C4-2B (cell line): ENCODE data around the gene ADAM8.

Experiments
- H3K27ac ChIP-seq: fragments of 450-650 bp; 2 replicates; pipeline ENCODE4 v1.5.1; 2017
- ZFX ChIP-seq: fragments of 450-650 bp; IDR thresholded peaks from 2 replicates; pipeline ENCODE4 v1.6.1; 2017
- TF ChIP-seq, protein P1 (sequence below): fragments of 450-650 bp; conservative IDR thresholded peaks from 2 replicates; pipeline ENCODE4 v1.5.1; 2017; ENCODE audit warnings: mild to moderate bottlenecking

The ADAM8 gene

DNA sequence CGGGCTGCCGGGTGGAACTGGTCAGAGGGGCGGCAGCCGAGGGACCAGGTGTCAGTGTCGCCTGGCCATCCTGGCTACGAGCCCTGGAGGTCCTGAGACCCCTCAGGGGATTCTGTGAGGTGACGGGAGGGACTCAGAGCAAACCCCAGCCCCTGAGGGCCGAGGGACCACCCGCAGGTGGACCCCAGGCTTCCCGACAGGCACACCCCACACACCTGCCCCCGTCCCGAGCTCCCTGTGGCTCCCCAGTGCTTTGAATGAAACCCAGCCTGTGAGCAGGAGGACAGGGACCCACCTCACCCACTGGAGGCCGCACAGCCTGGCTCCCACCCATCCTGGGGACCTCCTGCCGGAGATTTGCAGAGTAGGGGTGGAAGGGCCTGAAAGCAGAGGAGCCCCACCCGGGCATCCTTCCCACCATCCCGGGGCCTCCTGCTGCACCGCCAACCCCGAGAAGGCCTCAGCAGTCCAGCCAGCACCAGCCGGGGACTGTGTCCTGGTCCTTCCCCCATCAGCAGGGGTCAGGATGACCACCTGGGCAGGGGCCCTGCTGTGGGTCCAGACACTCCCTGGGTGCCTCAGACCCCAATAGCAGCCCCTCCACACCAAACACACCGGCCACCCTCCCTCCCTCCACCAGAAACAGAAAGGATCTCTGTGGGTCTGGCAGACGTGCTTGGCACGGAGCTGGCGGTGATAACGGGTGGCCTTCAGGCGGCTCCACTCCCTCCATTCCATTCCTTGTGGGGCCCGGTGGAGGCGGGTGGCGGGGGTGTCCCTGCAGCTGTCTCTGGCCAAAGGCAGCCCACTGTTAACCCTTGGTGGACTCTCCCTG, 25.1 kb downstream of the ADAM8 start:
- no peak overlapping the region for H3K27ac ChIP-seq
- TF ChIP-seq ZFX, result no peak

DNA sequence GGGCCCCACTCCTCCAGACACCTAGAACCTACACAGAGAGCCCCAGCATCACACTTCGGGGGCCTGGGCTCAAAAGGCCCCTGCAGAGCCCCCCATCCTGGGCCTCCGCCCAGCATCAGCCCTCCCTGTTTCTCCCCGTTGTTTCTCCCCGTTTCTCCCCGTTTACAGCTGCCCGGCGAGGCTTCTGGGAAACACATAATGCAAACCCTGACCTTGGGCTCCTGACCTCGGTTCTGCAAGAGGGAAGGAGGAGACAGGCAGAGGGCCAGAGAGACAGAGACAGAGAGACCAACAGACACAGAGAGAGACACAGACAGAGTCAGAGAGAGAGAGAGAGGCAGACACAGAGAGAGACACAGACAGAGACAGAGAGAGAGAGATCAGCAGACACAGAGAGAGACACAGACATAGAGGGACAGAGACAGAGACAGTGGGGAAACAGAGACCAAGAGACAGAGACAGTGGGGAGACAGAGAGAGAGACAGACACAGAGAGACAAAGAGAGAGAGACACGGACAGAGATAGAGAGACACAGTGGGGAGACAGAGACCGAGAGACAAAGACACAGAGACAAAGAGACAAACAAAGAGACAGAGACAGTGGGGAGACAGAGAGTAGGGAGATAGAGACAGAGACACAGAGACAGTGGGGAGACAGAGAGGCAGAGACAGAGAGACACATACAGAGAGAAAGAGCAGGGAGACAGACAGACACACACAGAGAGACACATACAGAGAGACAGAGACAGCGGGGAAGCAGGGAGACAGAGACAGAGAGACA, 26.5 kb downstream of the ADAM8 start:
- no peak for TF ChIP-seq ZFX
- TF ChIP-seq, protein P1, sequence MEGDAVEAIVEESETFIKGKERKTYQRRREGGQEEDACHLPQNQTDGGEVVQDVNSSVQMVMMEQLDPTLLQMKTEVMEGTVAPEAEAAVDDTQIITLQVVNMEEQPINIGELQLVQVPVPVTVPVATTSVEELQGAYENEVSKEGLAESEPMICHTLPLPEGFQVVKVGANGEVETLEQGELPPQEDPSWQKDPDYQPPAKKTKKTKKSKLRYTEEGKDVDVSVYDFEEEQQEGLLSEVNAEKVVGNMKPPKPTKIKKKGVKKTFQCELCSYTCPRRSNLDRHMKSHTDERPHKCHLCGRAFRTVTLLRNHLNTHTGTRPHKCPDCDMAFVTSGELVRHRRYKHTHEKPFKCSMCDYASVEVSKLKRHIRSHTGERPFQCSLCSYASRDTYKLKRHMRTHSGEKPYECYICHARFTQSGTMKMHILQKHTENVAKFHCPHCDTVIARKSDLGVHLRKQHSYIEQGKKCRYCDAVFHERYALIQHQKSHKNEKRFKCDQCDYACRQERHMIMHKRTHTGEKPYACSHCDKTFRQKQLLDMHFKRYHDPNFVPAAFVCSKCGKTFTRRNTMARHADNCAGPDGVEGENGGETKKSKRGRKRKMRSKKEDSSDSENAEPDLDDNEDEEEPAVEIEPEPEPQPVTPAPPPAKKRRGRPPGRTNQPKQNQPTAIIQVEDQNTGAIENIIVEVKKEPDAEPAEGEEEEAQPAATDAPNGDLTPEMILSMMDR, result no peak
- no peak overlapping the region for H3K27ac ChIP-seq

DNA sequence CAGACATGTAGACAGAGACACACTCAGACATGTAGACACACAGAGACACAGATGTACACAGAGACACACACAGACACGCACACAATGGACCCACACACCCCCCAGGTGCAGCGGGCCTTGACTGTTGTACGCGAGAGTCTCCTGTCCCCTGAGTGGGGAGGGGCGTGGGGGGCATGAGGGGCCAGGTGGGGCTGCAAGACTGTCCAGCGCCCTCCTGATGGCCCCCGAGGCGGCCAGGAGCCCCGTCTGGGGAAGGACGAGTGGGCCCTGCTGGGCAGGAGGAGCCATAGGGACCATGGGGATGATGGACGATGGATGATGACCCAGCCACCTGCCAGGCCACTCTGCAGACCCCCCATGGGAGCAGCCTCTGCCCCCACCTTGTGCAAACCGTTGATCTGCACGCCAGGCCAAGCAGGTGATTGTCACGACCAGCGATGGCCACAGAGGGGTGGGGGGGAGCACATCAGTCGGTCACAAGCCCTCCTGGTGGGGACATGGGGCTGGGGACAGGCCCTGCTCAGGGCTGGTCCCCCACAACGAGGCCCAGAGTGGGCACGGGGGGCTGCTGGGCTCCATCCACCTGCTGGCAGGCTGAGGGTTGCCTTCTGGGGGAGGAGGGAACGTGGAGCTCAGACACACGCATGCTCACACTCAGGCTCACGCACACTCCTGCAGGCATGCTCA, 27.4 kb downstream of the ADAM8 start:
- TF ChIP-seq, protein P1, result no peak
- no peak for TF ChIP-seq ZFX
- no peak overlapping the region for H3K27ac ChIP-seq

DNA sequence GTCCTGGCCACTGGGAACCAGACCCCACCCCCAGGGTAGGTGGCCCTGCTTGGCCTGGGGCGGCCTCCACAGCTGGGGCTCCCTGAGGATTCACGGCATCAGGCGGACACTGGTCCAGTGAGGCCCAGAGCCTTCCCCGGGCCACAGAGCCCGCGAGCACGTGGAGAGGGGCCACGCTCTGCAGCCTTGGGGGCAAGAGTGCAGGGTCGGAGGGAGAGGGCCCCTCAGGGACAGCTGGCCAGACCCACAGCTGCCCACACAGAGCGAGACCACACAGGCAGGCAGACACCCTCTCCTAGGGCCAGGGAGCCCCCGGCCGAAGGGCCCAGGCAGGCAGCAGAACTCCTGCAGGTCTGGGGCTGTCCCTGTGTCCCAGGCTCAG, 28.3 kb downstream of the ADAM8 start:
- no peak overlapping the region for H3K27ac ChIP-seq
- TF ChIP-seq, protein P1, result no peak
- TF ChIP-seq ZFX, result no peak

DNA sequence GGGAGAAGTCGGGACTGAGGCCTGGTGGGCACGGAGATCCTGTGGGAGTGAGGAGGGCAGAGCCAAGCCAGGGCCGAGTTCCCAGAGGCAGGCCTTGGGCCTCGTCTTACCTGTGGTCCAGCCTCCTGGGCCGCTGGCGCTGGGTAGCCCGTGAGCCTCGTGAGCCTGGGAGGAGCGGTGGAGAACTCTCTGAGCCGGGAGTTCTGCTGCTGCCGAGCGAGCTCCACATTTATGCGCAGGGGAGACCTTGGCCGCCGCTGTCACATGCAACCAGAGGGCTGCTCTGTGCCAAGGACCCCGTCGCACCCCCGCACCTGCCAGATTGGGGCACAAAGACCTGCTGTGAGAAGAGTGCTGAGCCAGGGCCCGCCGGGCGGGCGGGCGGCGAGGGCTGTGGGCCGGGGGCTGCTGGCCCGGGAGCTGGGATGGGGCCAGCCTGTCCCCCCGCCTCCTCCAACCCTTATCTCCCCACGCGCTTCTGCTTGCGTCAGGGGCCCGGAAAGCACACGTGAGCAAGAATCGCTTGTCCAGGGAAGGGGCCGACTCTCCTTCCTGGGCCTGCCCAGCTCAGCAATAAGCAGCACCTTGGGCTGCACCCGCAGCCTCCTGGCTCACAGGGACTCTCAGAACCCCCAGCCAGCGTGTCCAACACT, 28.9 kb downstream of the ADAM8 start:
- H3K27ac ChIP-seq, result no peak overlapping the region
- TF ChIP-seq, protein P1, result no peak
- no peak for TF ChIP-seq ZFX

DNA sequence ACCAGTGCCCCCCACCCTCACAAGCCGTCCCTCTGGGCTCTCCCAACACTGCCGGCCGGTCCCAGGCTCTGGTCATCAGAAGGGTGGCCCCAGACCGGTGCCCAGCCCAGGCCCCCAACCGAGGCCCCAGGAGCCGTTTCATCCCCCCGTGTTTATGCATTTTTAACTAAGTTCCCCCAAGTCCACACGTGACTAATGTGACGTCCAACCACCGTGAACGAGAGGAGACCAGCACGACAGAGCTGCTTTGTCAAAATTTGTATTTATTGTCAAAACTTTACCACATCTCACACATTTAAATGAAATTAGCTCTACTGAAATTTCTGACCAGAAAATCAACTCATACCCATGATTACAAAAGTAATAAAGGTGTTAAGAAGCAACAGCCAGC, 30.4 kb downstream of the ADAM8 start:
- no peak for TF ChIP-seq ZFX
- TF ChIP-seq, protein P1, result no peak
- H3K27ac ChIP-seq, result no peak overlapping the region

DNA sequence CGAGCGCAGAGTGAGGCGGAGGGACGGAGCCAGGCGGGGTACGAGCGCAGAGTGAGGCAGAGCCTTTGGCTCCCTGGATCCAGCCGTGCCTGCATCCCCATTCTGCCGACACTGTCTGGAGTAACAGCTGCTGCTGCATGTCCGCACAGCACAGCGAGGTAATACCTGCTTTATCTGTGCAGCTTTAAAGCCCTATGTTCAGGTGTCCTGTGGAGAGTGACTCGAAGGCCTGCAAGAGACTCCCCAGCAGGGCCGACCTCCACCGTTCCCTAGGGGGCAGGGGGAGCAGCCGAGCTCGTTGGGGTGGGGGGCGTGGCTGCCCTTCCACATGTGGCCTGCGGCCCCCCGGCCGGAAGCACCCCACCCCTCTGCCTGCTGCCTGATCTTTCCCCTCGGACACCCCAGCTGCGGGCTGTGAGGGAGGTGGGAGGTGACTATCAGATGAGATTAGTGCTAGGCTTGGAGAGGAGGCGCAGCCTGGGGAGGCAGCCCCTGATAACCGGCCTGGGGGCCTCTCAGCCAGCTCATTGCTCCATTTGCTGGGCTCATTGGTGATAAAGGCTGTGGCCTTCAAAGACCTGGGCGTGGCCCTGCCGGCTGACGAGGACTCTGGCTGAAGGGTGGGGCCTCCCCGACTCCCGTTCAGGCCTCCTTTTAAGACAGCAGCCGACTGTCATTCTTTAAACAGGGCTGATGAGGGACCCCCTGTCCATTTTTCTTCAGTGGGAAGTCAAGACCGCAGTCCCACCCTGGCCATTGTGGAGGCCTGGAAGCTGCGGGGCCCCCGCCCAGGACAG, 31.0 kb downstream of the ADAM8 start:
- H3K27ac ChIP-seq, result no peak overlapping the region

More for the DNA sequence above, 31.0 kb downstream of the ADAM8 start:
- no peak for TF ChIP-seq ZFX
- TF ChIP-seq, protein P1, result no peak
